ENCODE results near the gene ST7.
A peak's percentile ranks its signal among the peaks of the same experiment; 100 is the strongest.

ST7 gene

DNA sequence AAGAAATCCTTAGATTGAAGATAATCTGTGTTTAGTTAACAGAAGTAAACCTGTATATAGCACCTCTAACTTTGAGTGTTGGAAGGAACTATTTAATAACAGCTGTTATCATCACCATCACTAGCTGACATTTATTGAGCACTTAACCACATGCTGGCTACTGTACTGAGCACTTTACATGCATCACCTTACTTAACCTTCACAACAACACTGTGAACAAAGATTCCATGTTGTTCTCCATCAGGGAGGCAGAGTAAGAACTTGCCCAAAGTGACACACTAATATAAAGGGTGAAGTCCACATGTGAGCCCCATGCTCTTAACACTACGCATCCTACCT is 182.2 kb downstream of the ST7 start:
- ATAC-seq = no peak
- no peak for TF ChIP-seq TSHZ2 (CRISPR knock-in tag; IDR thresholded peaks at IDR 0.05)

GRCh38 chr7:117137868-117138267 is 184.6 kb downstream of the ST7 start:
- ATAC-seq = peak; percentile 90
- TF ChIP-seq, protein P1, sequence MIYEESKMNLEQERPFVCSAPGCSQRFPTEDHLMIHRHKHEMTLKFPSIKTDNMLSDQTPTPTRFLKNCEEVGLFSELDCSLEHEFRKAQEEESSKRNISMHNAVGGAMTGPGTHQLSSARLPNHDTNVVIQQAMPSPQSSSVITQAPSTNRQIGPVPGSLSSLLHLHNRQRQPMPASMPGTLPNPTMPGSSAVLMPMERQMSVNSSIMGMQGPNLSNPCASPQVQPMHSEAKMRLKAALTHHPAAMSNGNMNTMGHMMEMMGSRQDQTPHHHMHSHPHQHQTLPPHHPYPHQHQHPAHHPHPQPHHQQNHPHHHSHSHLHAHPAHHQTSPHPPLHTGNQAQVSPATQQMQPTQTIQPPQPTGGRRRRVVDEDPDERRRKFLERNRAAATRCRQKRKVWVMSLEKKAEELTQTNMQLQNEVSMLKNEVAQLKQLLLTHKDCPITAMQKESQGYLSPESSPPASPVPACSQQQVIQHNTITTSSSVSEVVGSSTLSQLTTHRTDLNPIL (CRISPR knock-in tag; IDR thresholded peaks at IDR 0.05; ENCODE audit: low read depth) = peak; percentile 70; the same call in 1 of the 2 replicates
- peak; percentile 94 for TF ChIP-seq ISL1 (CRISPR knock-in tag; IDR thresholded peaks at IDR 0.05)
- TF ChIP-seq CSRNP3 (CRISPR knock-in tag; IDR thresholded peaks at IDR 0.05) = peak; percentile 61; the same call in 1 of the 2 replicates
- TF ChIP-seq TOX (CRISPR knock-in tag; IDR thresholded peaks at IDR 0.05; ENCODE audit: borderline replicate concordance) = peak; percentile 41; the same call in 1 of the 2 replicates
- no peak for TF ChIP-seq ZNF8 (CRISPR knock-in tag; IDR thresholded peaks at IDR 0.05)

DNA sequence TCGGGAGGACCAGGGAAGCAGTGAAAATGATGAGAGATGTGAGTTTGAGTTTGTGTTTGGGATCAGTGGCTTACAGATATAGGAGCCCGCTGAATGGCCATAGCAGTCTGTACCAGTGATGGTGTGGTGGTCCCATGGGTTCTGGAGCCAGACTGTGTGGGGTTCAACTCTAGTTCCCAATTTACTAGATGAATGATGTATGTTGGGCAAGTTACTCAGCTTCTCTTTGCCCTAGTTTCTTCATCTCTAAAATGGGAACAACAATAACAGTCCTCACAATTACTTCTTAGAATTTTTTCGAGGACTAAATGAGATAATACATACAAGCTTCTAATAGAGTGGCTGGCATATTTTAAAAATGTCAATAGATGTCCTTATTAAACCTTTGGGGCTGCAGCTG is 185.2 kb downstream of the ST7 start:
- ATAC-seq = no peak

GRCh38 chr7:117138981-117139380 is 185.7 kb downstream of the ST7 start:
- TF ChIP-seq ZFP30 (CRISPR knock-in tag; IDR thresholded peaks at IDR 0.05) = no peak
- no peak for TF ChIP-seq PPARA (CRISPR knock-in tag; IDR thresholded peaks at IDR 0.05; ENCODE audit: borderline replicate concordance)
- TF ChIP-seq, protein P1 (CRISPR knock-in tag; IDR thresholded peaks at IDR 0.05; ENCODE audit: low read depth) = no peak
- no peak for TF ChIP-seq ARNTL (CRISPR knock-in tag; IDR thresholded peaks at IDR 0.05; ENCODE audit: borderline replicate concordance, low read depth)
- no peak for TF ChIP-seq POU6F1 (CRISPR knock-in tag; IDR thresholded peaks at IDR 0.05; ENCODE audit: borderline replicate concordance, low read depth)
- ATAC-seq = no peak

More for the DNA sequence above, 185.2 kb downstream of the ST7 start:
- TF ChIP-seq CSDC2 (CRISPR knock-in tag; IDR thresholded peaks at IDR 0.05) (peak; percentile 84), SNAI2 (CRISPR knock-in tag; IDR thresholded peaks at IDR 0.05) (0 out of 2 replicates have a peak, but pooled peaks have one; percentile 22), ZFP3 (CRISPR knock-in tag; IDR thresholded peaks at IDR 0.05) (no peak), ISL1 (CRISPR knock-in tag; IDR thresholded peaks at IDR 0.05) (no peak), ZNF8 (CRISPR knock-in tag; IDR thresholded peaks at IDR 0.05) (no peak)

DNA sequence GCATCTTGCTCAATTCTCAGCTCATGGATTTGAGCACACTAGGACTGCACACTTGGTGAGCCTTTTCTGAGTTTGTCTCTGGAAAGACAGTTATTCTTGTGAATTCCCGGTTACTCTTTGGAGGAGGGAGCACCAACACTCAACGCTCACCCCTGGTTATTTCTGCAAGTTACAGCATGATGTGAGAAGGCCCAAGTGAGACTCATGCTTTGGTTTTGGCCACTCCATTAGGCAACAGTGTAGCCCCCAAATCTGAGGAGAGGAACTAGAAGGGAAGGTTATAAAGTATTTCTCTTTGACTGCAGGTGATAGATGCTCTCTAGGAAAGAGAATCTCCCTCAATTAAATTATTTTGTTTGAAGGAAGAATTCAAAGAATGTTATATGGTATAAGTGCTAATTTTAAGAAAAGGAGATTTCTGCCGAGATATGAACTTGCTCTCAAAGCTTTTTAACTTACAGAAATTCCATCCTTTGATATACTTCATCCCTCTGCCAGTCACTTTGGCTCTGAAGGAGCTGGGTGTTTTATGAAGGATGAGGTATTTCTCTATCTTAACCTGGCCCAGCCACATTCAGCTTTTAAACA is 186.2 kb downstream of the ST7 start:
- ATAC-seq = no peak

More for the DNA sequence above, 186.2 kb downstream of the ST7 start:
- no peak for TF ChIP-seq ESRRG (CRISPR knock-in tag; IDR thresholded peaks at IDR 0.05)
- no peak for TF ChIP-seq ZNF565 (CRISPR knock-in tag; conservative IDR thresholded peaks at IDR 0.05; ENCODE audit: low read depth)
- TF ChIP-seq ARNTL (CRISPR knock-in tag; IDR thresholded peaks at IDR 0.05; ENCODE audit: borderline replicate concordance, low read depth) = no peak
- TF ChIP-seq BACH2 (CRISPR knock-in tag; IDR thresholded peaks at IDR 0.05; ENCODE audit: borderline replicate concordance) = no peak
- peak; percentile 85; the same call in 1 of the 2 replicates for TF ChIP-seq CSDC2 (CRISPR knock-in tag; IDR thresholded peaks at IDR 0.05)
- TF ChIP-seq ZFP30 (CRISPR knock-in tag; IDR thresholded peaks at IDR 0.05) = no peak
- TF ChIP-seq ISL1 (CRISPR knock-in tag; IDR thresholded peaks at IDR 0.05) = peak; percentile 93
- no peak for TF ChIP-seq POU6F1 (CRISPR knock-in tag; IDR thresholded peaks at IDR 0.05; ENCODE audit: borderline replicate concordance, low read depth)
- TF ChIP-seq, protein P2, sequence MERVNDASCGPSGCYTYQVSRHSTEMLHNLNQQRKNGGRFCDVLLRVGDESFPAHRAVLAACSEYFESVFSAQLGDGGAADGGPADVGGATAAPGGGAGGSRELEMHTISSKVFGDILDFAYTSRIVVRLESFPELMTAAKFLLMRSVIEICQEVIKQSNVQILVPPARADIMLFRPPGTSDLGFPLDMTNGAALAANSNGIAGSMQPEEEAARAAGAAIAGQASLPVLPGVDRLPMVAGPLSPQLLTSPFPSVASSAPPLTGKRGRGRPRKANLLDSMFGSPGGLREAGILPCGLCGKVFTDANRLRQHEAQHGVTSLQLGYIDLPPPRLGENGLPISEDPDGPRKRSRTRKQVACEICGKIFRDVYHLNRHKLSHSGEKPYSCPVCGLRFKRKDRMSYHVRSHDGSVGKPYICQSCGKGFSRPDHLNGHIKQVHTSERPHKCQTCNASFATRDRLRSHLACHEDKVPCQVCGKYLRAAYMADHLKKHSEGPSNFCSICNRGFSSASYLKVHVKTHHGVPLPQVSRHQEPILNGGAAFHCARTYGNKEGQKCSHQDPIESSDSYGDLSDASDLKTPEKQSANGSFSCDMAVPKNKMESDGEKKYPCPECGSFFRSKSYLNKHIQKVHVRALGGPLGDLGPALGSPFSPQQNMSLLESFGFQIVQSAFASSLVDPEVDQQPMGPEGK (CRISPR knock-in tag; IDR thresholded peaks at IDR 0.05; ENCODE audit: borderline replicate concordance) = no peak
- no peak for TF ChIP-seq SNAI2 (CRISPR knock-in tag; IDR thresholded peaks at IDR 0.05)

Data from SK-N-SH treated with all-trans-retinoic acid at 6 μM for 48 hours (cell line).